ENCODE data around the gene SDK1. TPM values are rescaled to one million over a fixed set of nuclear protein-coding genes. Genes with fewer than 3 reads are reported as not detected.

Gene SDK1
- total and polyA plus RNA-seq, 10 of the 15 experiments (the other 5 are each of a cell fraction or from before 2014, with no cell fraction given), result 0.14 to 0.33 TPM; not detected in 8

DNA sequence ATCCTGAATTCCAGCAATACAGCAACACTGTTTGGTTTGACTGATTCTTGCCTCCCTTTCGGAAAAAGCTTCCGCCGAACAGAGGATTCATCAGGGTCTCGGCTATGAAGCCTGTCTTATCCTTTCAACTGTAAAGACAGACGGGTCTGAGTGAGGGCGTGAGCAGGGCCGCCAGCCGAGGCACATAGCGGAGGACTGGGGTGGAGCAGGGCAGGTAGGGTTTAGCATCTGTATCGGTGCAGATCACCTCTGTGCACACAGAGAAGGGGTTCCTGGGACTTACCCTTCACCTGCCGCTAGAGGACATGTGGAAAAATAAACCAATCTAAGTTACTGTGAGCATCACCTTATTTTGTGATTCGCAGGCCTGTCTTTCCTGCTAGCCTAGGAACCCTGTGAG lies 724.2 kb downstream of the SDK1 start:
- RAD21 ChIA-PET (ENCODE audit: unreplicated experiment), result no interaction called here
- CTCF ChIA-PET, result no interaction called here
- in situ Hi-C loops (cut with MboI), result no loop called here
- Histone ChIP-seq H3K4me3 (no peak overlapping the region), H2AFZ (ENCODE audit: control insufficient read depth, low read depth, low read length) (no peak overlapping the region), H3K4me1 (ENCODE audit: control insufficient read depth, insufficient read depth, low read length) (no peaks in the 10 kb centered on the region), H3K4me2 (ENCODE audit: control insufficient read depth, insufficient read depth) (no peak overlapping the region), H3K9me3 (replicated peaks; ENCODE audit: control insufficient read depth, insufficient read depth, low read length) (no peaks in the 10 kb centered on the region; the same call in 2 of the 3 replicates), H3K79me2 (ENCODE audit: control insufficient read depth, insufficient read depth, low read length) (no peaks in the 10 kb centered on the region), H4K20me1 (ENCODE audit: control insufficient read depth, insufficient read depth) (no peaks in the 10 kb centered on the region), H3K27ac (ENCODE audit: control insufficient read depth, insufficient read depth) (no peak overlapping the region), H3K36me3 (ENCODE audit: control insufficient read depth in 2 of 2, insufficient read depth in 2 of 2, low read length in 1 of 2) (no peaks in the 10 kb centered on the region), H3K27me3 (replicated peaks in 1 of 2; ENCODE audit: control insufficient read depth in 2 of 2, insufficient read depth in 2 of 2, low read length in 1 of 2) (no peaks in the 10 kb centered on the region), H3K9ac (ENCODE audit: control insufficient read depth, insufficient read depth, low read length) (no peak overlapping the region)
- DNase-seq (ENCODE audit: low read depth, low spot score), result no peak
- intact Hi-C loops (cut with micrococcal nuclease; ENCODE audit: unreplicated experiment), result no loop called here
- TF ChIP-seq EGR1 (IDR thresholded peaks at IDR 0.05; ENCODE audit: borderline replicate concordance in 1 of 2, low read depth in 2 of 2, low read length in 2 of 2), result no peak
- TF ChIP-seq POLR2A (IDR thresholded peaks at IDR 0.05; ENCODE audit: low read depth, low read length), result no peak
- no peak for TF ChIP-seq ESRRA (IDR thresholded peaks at IDR 0.05; ENCODE audit: low read length)
- no peak for TF ChIP-seq RCOR1 (conservative IDR thresholded peaks at IDR 0.05; ENCODE audit: low read depth, low read length)
- no peak for TF ChIP-seq KDM1A (IDR thresholded peaks at IDR 0.05; ENCODE audit: borderline replicate concordance)
- TF ChIP-seq HDGF (IDR thresholded peaks at IDR 0.05), result no peak
- TF ChIP-seq WRNIP1 (IDR thresholded peaks at IDR 0.05; ENCODE audit: borderline replicate concordance, low read depth, low read length), result no peak
- no peak for TF ChIP-seq JUND (IDR thresholded peaks at IDR 0.05; ENCODE audit: low read depth, low read length)
- TF ChIP-seq NBN (IDR thresholded peaks at IDR 0.05), result no peak
- no peak for TF ChIP-seq STAT1 (conservative IDR thresholded peaks at IDR 0.05)
- no peak for TF ChIP-seq ZNF24 (IDR thresholded peaks at IDR 0.05)
- TF ChIP-seq BACH1 (IDR thresholded peaks at IDR 0.05; ENCODE audit: borderline replicate concordance), result no peak
- no peak for TF ChIP-seq ATF2 (IDR thresholded peaks at IDR 0.05; ENCODE audit: low read length)
- no peak for TF ChIP-seq ZNF622 (IDR thresholded peaks at IDR 0.05)
- TF ChIP-seq, protein P1, sequence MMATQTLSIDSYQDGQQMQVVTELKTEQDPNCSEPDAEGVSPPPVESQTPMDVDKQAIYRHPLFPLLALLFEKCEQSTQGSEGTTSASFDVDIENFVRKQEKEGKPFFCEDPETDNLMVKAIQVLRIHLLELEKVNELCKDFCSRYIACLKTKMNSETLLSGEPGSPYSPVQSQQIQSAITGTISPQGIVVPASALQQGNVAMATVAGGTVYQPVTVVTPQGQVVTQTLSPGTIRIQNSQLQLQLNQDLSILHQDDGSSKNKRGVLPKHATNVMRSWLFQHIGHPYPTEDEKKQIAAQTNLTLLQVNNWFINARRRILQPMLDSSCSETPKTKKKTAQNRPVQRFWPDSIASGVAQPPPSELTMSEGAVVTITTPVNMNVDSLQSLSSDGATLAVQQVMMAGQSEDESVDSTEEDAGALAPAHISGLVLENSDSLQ (IDR thresholded peaks at IDR 0.05), result no peak
- TF ChIP-seq, protein P2, sequence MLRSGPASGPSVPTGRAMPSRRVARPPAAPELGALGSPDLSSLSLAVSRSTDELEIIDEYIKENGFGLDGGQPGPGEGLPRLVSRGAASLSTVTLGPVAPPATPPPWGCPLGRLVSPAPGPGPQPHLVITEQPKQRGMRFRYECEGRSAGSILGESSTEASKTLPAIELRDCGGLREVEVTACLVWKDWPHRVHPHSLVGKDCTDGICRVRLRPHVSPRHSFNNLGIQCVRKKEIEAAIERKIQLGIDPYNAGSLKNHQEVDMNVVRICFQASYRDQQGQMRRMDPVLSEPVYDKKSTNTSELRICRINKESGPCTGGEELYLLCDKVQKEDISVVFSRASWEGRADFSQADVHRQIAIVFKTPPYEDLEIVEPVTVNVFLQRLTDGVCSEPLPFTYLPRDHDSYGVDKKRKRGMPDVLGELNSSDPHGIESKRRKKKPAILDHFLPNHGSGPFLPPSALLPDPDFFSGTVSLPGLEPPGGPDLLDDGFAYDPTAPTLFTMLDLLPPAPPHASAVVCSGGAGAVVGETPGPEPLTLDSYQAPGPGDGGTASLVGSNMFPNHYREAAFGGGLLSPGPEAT (IDR thresholded peaks at IDR 0.05; ENCODE audit: low read depth), result no peak
- TF ChIP-seq IRF3 (IDR thresholded peaks at IDR 0.05), result no peak
- 53% methylated on average over 12 of the region's 12 CpGs for WGBS (ENCODE audit: insufficient coverage, insufficient replicate concordance, low lambda C conversion rate, missing lambda C conversion rate)
- SMC1A ChIA-PET (ENCODE audit: uncharacterized antibody, unreplicated experiment), result no interaction called here
- no peak for FAIRE-seq
- ATAC-seq, result no peak
- POLR2A ChIA-PET, result no interaction called here
- BruUV-seq (replicated peaks), result no TSS peak

Measured in GM12878 (cell line).